CD14-positive monocyte (primary cell): ENCODE results near the gene CD2AP. TPM values are rescaled to one million over a fixed set of nuclear protein-coding genes. Genes with fewer than 3 reads are reported as not detected.

ENCODE experiments used
- DNase-seq, 3 donors: peaks; one replicate each; pipeline ENCODE4 v3.0.0-alpha.2; 2011 to 2022
- H2AFZ ChIP-seq: 2 replicates; pipeline ENCODE4 v1.6.0; 2012; ENCODE audit warnings: mild to moderate bottlenecking, low read depth, low read length, inconsistent platforms; ENCODE audit not compliant: insufficient read depth, poor library complexity, severe bottlenecking
- H3K27ac ChIP-seq, 2 donors: 1 replicate in 1 of 2; 2 replicates in 1 of 2; pipeline ENCODE4 v1.5.1; 2012 to 2013; ENCODE audit warnings: low read length in 2 of 2, control low read depth in 1 of 2, inconsistent platforms in 1 of 2, low read depth in 1 of 2, mild to moderate bottlenecking in 1 of 2
- H3K27me3 ChIP-seq, 2 donors: one replicate each; pipeline versions ENCODE4 v1.6.0 to v1.6.1; 2011 to 2013; ENCODE audit warnings: low read length in 2 of 2; ENCODE audit not compliant: control insufficient read depth in 2 of 2, insufficient read depth in 2 of 2
- H3K36me3 ChIP-seq, 2 donors: replicated peaks in 1 of 2; 1 replicate in 1 of 2; 2 replicates in 1 of 2; pipeline versions ENCODE4 v1.5.1 to v1.6.1; 2012 to 2013; ENCODE audit warnings: low read length in 2 of 2, control low read depth in 1 of 2, inconsistent platforms in 1 of 2, mild to moderate bottlenecking in 1 of 2; ENCODE audit not compliant: insufficient read depth in 2 of 2, control insufficient read depth in 1 of 2
- H3K4me1 ChIP-seq, 2 donors: 1 replicate in 1 of 2; 2 replicates in 1 of 2; pipeline versions ENCODE4 v1.5.1 to v1.6.1; 2012 to 2013; ENCODE audit warnings: low read length in 2 of 2, control low read depth in 1 of 2, inconsistent platforms in 1 of 2, mild to moderate bottlenecking in 1 of 2, moderate library complexity in 1 of 2; ENCODE audit not compliant: insufficient read depth in 2 of 2, control insufficient read depth in 1 of 2
- H3K4me2 ChIP-seq: replicated peaks from 2 replicates; pipeline ENCODE3; 2012; ENCODE audit warnings: low read length, moderate library complexity, mild to moderate bottlenecking; ENCODE audit not compliant: poor library complexity, severe bottlenecking; ENCODE audit errors: extremely low read depth
- H3K4me3 ChIP-seq, 3 experiments: fragments of 200-600 bp in 1 of 3; sonication (generic) in 1 of 3; replicated peaks in 1 of 3; 1 replicate in 2 of 3; 2 replicates in 1 of 3; pipeline ENCODE4 v1.5.1; 2011 to 2013; ENCODE audit warnings: low read length in 3 of 3, mild to moderate bottlenecking in 3 of 3, control low read depth in 2 of 3, low read depth in 2 of 3, inconsistent platforms in 1 of 3, moderate library complexity in 1 of 3
- H3K79me2 ChIP-seq: 2 replicates; pipeline ENCODE4 v1.6.0; 2012; ENCODE audit warnings: mild to moderate bottlenecking, control low read depth, inconsistent platforms, low read length, moderate library complexity; ENCODE audit not compliant: insufficient read depth
- H3K9ac ChIP-seq: 2 replicates; pipeline ENCODE4 v1.6.0; 2017; ENCODE audit warnings: low read length, mild to moderate bottlenecking; ENCODE audit not compliant: insufficient read depth, poor library complexity, severe bottlenecking
- H3K9me3 ChIP-seq, 2 donors: replicated peaks in 1 of 2; 1 replicate in 1 of 2; 2 replicates in 1 of 2; pipeline versions ENCODE4 v1.5.1 to v1.6.1; 2012 to 2013; ENCODE audit warnings: low read length in 2 of 2, control low read depth in 1 of 2; ENCODE audit not compliant: control insufficient read depth in 1 of 2, insufficient read depth in 1 of 2
- H4K20me1 ChIP-seq: 2 replicates; pipeline ENCODE4 v1.6.0; 2012; ENCODE audit warnings: mild to moderate bottlenecking, low read length, control low read depth, moderate library complexity; ENCODE audit not compliant: insufficient read depth
- H3K27ac Mint-ChIP-seq, 7 donors: one replicate each; pipeline ENCODE4 v1.8.0; 2020; ENCODE audit warnings: mild to moderate bottlenecking in 7 of 7, mixed read lengths in 7 of 7, moderate library complexity in 6 of 7, inconsistent platforms in 2 of 7
- H3K27me3 Mint-ChIP-seq, 3 donors: one replicate each; pipeline ENCODE4 v1.8.0; 2021 to 2022; ENCODE audit warnings: low read depth in 3 of 3, mild to moderate bottlenecking in 3 of 3, mixed read lengths in 3 of 3, moderate library complexity in 3 of 3, inconsistent platforms in 1 of 3
- H3K36me3 Mint-ChIP-seq, 2 donors: one replicate each; pipeline ENCODE4 v1.8.0; 2020; ENCODE audit warnings: mixed read lengths in 2 of 2, inconsistent platforms in 1 of 2, mild to moderate bottlenecking in 1 of 2
- H3K4me1 Mint-ChIP-seq: one replicate; pipeline ENCODE4 v1.8.0; 2020; ENCODE audit warnings: mild to moderate bottlenecking, mixed read lengths
- H3K4me3 Mint-ChIP-seq, 2 donors: one replicate each; pipeline ENCODE4 v1.8.0; 2020; ENCODE audit warnings: mild to moderate bottlenecking in 2 of 2, mixed read lengths in 2 of 2, moderate library complexity in 1 of 2
- H3K9me3 Mint-ChIP-seq, 7 donors: one replicate each; pipeline ENCODE4 v1.8.0; 2020 to 2022; ENCODE audit warnings: mixed read lengths in 7 of 7, mild to moderate bottlenecking in 6 of 7, moderate library complexity in 6 of 7, inconsistent platforms in 2 of 7
- WGBS: methylation state at CpG from one replicate; pipeline ENCODE4 v1.1.5; 2013; ENCODE audit warnings: missing lambda C conversion rate; ENCODE audit not compliant: insufficient coverage; 5-methylcytosine and 5-hydroxymethylcytosine counted together
- intact Hi-C, 2 donors: fragments of 100-400 bp; cut with micrococcal nuclease; formaldehyde crosslinking; loops; one replicate each; pipeline versions ENCODE4 v1.15.0 to v1.15.1; 2023
- polyA plus RNA-seq, 3 donors: library from polyadenylated mRNA; depleted of rRNA in 1 of 3; unstranded in 2 of 3; stranded (reverse) in 1 of 3; fragments of 300-500 nt in 2 of 3; fragments of >200 nt in 1 of 3; fragmentation: Illumina TruSeq in 2 of 3; gene quantifications; 1 replicate in 2 of 3; 2 replicates in 1 of 3; pipeline ENCODE4 v1.2.3, GENCODE V29; 2012 to 2021
- TF ChIP-seq, protein P1 (sequence below): fragments of 200-600 bp; IDR thresholded peaks from one replicate; pipeline ENCODE4 v1.8.0; 2022; ENCODE audit warnings: antibody characterized with exemption, mild to moderate bottlenecking

Gene CD2AP
- polyA plus RNA-seq, 3 donors: 1.5 to 2.4 (median 2.0) TPM

GRCh38 chr6:47483853-47484546 lies 6.4 kb downstream of the CD2AP start:
- Histone ChIP-seq H3K36me3 (no peaks in the 10 kb centered on the region), H3K4me3 (no peak overlapping the region), H3K4me2 (no peak overlapping the region), H3K4me1 (peaks cover 4 to 6% of the 10 kb centered on the region in 2 donors), H3K27me3 (no peaks in the 10 kb centered on the region), H2AFZ (no peak overlapping the region), H3K27ac (no peak overlapping the region), H3K9ac (no peak overlapping the region), H4K20me1 (peaks cover 11% of the 10 kb centered on the region), H3K79me2 (peaks cover 86% of the 10 kb centered on the region), H3K9me3 (no peaks in the 10 kb centered on the region)
- TF ChIP-seq, protein P1, sequence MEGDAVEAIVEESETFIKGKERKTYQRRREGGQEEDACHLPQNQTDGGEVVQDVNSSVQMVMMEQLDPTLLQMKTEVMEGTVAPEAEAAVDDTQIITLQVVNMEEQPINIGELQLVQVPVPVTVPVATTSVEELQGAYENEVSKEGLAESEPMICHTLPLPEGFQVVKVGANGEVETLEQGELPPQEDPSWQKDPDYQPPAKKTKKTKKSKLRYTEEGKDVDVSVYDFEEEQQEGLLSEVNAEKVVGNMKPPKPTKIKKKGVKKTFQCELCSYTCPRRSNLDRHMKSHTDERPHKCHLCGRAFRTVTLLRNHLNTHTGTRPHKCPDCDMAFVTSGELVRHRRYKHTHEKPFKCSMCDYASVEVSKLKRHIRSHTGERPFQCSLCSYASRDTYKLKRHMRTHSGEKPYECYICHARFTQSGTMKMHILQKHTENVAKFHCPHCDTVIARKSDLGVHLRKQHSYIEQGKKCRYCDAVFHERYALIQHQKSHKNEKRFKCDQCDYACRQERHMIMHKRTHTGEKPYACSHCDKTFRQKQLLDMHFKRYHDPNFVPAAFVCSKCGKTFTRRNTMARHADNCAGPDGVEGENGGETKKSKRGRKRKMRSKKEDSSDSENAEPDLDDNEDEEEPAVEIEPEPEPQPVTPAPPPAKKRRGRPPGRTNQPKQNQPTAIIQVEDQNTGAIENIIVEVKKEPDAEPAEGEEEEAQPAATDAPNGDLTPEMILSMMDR: no peak
- Mint-ChIP-seq H3K36me3 (no peaks in the 10 kb centered on the region), H3K4me3 (no peak overlapping the region), H3K4me1 (peaks cover 27% of the 10 kb centered on the region), H3K27me3 (peaks cover 0 to 1% (median 0%) of the 10 kb centered on the region in 3 donors), H3K27ac (peak overlapping the region in 1 of 7 donors; percentile 38), H3K9me3 (no peaks in the 10 kb centered on the region)
- no CpG with 5 or more reads among the region's 1 CpG for WGBS
- DNase-seq: no peak
- intact Hi-C loops: no loop called here

DNA sequence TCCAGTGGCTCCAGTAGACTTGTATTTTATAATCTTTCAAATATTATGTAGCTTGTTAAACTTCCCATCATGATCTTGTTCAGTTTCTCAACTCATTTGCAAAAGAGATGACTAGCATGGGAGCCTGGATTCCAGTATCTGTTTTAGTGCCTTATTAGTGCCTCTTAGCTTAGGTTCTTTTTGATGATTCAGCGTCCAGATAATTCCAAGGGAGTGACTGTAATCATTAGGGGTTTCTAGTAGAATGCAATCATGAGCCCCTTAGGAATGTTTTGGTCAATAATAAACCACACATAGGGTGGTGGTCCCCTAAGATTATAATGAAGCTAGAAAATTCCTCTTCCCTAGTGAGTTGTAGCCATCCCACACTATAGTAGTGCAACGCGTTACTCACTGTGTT lies 7.0 kb downstream of the CD2AP start:
- no peaks in the 10 kb centered on the region for H3K27me3 ChIP-seq
- peaks cover 11% of the 10 kb centered on the region for H4K20me1 ChIP-seq
- WGBS: no CpG with 5 or more reads among the region's 3 CpGs
- no peaks in the 10 kb centered on the region for H3K4me1 ChIP-seq
- Mint-ChIP-seq H3K27ac (no peak overlapping the region), H3K4me1 (peaks cover 27% of the 10 kb centered on the region), H3K4me3 (no peak overlapping the region), H3K9me3 (no peaks in the 10 kb centered on the region), H3K36me3 (no peaks in the 10 kb centered on the region), H3K27me3 (peaks cover 0 to 1% (median 0%) of the 10 kb centered on the region in 3 donors)
- no peak overlapping the region for H2AFZ ChIP-seq
- H3K4me3 ChIP-seq: no peak overlapping the region
- intact Hi-C loops: no loop called here
- TF ChIP-seq, protein P1: no peak
- DNase-seq: no peak
- H3K36me3 ChIP-seq: no peaks in the 10 kb centered on the region
- H3K27ac ChIP-seq: no peak overlapping the region
- no peak overlapping the region for H3K4me2 ChIP-seq
- H3K9me3 ChIP-seq: no peaks in the 10 kb centered on the region
- H3K9ac ChIP-seq: no peak overlapping the region
- H3K79me2 ChIP-seq: peaks cover 83% of the 10 kb centered on the region
